ENCODE measurements around the gene CYP2J2. TPM values are rescaled to one million over a fixed set of nuclear protein-coding genes. Genes with fewer than 3 reads are reported as not detected.

CYP2J2 gene
- total RNA-seq, 1 experiment from 2014 or later = 15.2 TPM

DNA sequence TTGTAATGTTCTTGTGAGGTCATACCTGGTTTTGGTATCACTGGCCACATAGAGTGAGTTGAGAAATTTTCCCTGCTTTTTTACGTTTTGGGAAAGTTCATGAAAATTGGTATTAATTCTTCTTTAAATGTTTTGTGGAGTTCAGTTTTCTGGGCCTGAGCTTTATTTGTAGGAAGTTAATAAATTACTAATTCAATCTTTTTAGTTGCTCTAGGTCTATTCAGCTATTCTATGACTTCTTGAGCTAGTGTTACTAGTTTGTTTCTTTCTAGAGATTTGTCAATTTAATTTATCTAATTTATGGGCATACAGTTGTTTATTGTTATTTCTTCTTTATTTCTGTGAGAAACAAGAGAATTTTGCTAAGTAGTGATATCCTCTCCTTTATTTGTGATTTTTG is 74.5 kb downstream of the CYP2J2 start:
- H3K36me3 Mint-ChIP-seq (ENCODE audit: insufficient read depth, unreplicated experiment) = peaks cover 13% of the 10 kb centered on the region
- H3K9me3 Mint-ChIP-seq (ENCODE audit: low read depth, unreplicated experiment) = peaks cover 4% of the 10 kb centered on the region
- no peaks in the 10 kb centered on the region for H3K27me3 Mint-ChIP-seq (ENCODE audit: unreplicated experiment)
- no peak overlapping the region for H3K27ac Mint-ChIP-seq (ENCODE audit: unreplicated experiment)
- intact Hi-C loops (cut with micrococcal nuclease; ENCODE audit: unreplicated experiment) = no loop called here
- DNase-seq = no peak
- H3K4me3 Mint-ChIP-seq (ENCODE audit: low read depth, unreplicated experiment) = no peak overlapping the region
- peaks cover 16% of the 10 kb centered on the region for H3K4me1 Mint-ChIP-seq (ENCODE audit: low read depth, unreplicated experiment)
- BruUV-seq (replicated peaks) = no TSS peak
- no peak for TF ChIP-seq CTCF (IDR thresholded peaks at IDR 0.05; ENCODE audit: unreplicated experiment)
- CTCF ChIA-PET = interaction anchor here (0.6 kb wide), 1 partner anchor 256 kb away, joined by 4 read pairs; no protein-coding TSS in a partner anchor

DNA sequence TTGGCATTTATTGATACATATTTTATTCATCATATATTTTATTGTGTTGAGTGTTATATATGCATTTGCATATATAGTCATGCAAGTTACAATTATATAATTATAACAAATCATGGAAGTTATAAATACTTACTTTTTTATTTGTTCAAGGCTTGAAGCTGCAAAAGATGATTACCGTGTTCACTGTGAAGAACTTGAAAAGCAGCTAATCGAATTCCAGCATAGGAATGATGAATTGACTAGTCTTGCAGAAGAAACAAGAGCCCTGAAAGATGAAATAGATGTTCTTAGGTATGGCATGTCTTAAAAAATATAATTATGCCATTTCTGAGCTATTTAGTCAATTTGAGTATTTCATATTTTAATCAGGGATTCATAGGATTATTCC is 79.7 kb downstream of the CYP2J2 start:
- Mint-ChIP-seq H3K27ac (ENCODE audit: unreplicated experiment) (no peak overlapping the region), H3K36me3 (ENCODE audit: insufficient read depth, unreplicated experiment) (peaks cover 5% of the 10 kb centered on the region), H3K27me3 (ENCODE audit: unreplicated experiment) (no peaks in the 10 kb centered on the region), H3K9me3 (ENCODE audit: low read depth, unreplicated experiment) (no peaks in the 10 kb centered on the region), H3K4me1 (ENCODE audit: low read depth, unreplicated experiment) (no peaks in the 10 kb centered on the region), H3K4me3 (ENCODE audit: low read depth, unreplicated experiment) (no peak overlapping the region)
- intact Hi-C loops (cut with micrococcal nuclease; ENCODE audit: unreplicated experiment) = no loop called here
- BruUV-seq (replicated peaks) = no TSS peak
- TF ChIP-seq CTCF (IDR thresholded peaks at IDR 0.05; ENCODE audit: unreplicated experiment) = no peak
- CTCF ChIA-PET = no interaction called here
- DNase-seq = no peak

DNA sequence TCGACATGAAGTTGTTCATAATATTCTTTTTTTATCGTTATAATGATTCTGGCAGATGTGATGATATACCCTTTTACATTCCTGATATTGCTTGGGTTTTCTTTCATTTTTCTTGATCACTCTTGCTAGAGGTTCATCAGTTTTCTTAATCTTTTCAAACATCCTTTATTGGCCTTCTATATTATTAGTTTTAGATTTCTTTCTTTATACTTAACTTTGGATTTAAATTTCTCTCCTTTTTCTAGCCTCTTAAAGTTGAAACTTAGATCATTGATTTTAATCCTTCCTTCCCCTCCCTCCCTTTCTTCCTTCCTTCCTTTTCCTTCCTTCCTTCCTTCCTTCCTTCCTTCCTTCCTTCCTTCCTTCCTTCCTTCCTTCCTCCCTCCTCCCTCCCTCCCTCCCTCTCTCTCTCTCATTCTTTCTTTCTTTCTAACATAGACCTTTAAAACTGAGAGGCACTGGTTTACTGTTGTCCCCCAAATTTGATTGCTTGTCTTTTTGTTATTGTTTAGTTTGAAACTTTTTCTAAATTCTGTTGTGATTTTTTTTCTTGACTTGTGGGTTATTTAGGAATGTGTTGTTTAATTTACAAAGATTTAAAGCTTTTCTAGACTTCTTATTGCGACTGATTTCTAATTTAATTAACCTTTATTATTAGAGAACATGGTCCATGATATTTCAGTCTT is 80.2 kb downstream of the CYP2J2 start:
- H3K27me3 Mint-ChIP-seq (ENCODE audit: unreplicated experiment) = no peaks in the 10 kb centered on the region
- CTCF ChIA-PET = no interaction called here
- H3K9me3 Mint-ChIP-seq (ENCODE audit: low read depth, unreplicated experiment) = no peaks in the 10 kb centered on the region
- H3K36me3 Mint-ChIP-seq (ENCODE audit: insufficient read depth, unreplicated experiment) = peaks cover 5% of the 10 kb centered on the region
- intact Hi-C loops (cut with micrococcal nuclease; ENCODE audit: unreplicated experiment) = no loop called here
- no peak for DNase-seq
- no peak overlapping the region for H3K4me3 Mint-ChIP-seq (ENCODE audit: low read depth, unreplicated experiment)
- H3K27ac Mint-ChIP-seq (ENCODE audit: unreplicated experiment) = no peak overlapping the region
- TF ChIP-seq CTCF (IDR thresholded peaks at IDR 0.05; ENCODE audit: unreplicated experiment) = no peak
- BruUV-seq (replicated peaks) = no TSS peak
- no peaks in the 10 kb centered on the region for H3K4me1 Mint-ChIP-seq (ENCODE audit: low read depth, unreplicated experiment)

DNA sequence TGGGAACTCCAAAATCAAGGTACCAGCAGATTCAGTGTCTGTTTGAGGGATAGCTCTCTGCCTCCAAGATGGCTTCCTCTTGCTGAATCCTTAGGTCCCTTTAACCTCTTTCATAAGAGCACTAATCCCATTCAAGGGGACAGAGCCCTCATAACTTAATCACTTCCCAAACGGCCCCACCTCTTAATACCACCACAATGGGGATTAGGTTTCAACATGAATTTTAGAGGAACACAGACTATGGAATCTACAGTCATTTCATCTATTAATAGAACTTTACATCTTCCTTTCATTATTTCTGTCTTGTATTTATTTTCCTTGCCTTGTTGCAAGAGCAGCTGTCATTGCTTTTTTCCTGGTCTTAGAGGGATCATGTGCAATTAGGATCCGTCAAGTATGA is 81.5 kb downstream of the CYP2J2 start:
- Mint-ChIP-seq H3K36me3 (ENCODE audit: insufficient read depth, unreplicated experiment) (peaks cover 7% of the 10 kb centered on the region), H3K4me3 (ENCODE audit: low read depth, unreplicated experiment) (no peak overlapping the region), H3K4me1 (ENCODE audit: low read depth, unreplicated experiment) (no peaks in the 10 kb centered on the region), H3K27ac (ENCODE audit: unreplicated experiment) (no peak overlapping the region), H3K27me3 (ENCODE audit: unreplicated experiment) (no peaks in the 10 kb centered on the region), H3K9me3 (ENCODE audit: low read depth, unreplicated experiment) (no peaks in the 10 kb centered on the region)
- CTCF ChIA-PET = no interaction called here
- intact Hi-C loops (cut with micrococcal nuclease; ENCODE audit: unreplicated experiment) = no loop called here
- no peak for DNase-seq
- TF ChIP-seq CTCF (IDR thresholded peaks at IDR 0.05; ENCODE audit: unreplicated experiment) = no peak
- BruUV-seq (replicated peaks) = no TSS peak

Other genes starting within 250 kb of the CYP2J2 start
- 45.7 and 50.4 TPM in 2 replicates for gene HOOK1, start 111.8 kb downstream of the CYP2J2 start, total RNA-seq (2022)
- not detected in 2 replicates for gene C1orf87, start 147.0 kb upstream of the CYP2J2 start, total RNA-seq (2022)

Measured in Calu3 (cell line).